ENCODE data around the gene TRNT1. TPM values are rescaled to one million over a fixed set of nuclear protein-coding genes. Genes with fewer than 3 reads are reported as not detected.

The TRNT1 gene
- total and polyA plus RNA-seq, 2 of the 8 experiments (the other 6 are each of a cell fraction or from before 2014, with no cell fraction given): 7.2 to 33.1 TPM

GRCh38 chr3:3196148-3196861 lies 69.6 kb downstream of the TRNT1 start:
- Histone ChIP-seq H3K27ac (ENCODE audit: low read depth, low read length) (no peak overlapping the region), H3K27me3 (replicated peaks in 1 of 4; ENCODE audit: control insufficient read depth in 3 of 4, extremely low read depth in 1 of 4, insufficient read depth in 3 of 4, low read length in 3 of 4) (no peaks in the 10 kb centered on the region), H3K36me3 (ENCODE audit: control insufficient read depth in 2 of 4, insufficient read depth in 4 of 4, low read length in 3 of 4) (no peaks in the 10 kb centered on the region), H3K9me3 (ENCODE audit: insufficient read depth in 2 of 2, low read depth in 1 of 2, low read length in 1 of 2) (no peaks in the 10 kb centered on the region), H2BK120ac (replicated peaks; ENCODE audit: low read depth, low read length) (no peak overlapping the region), H3K4me2 (ENCODE audit: insufficient read depth in 1 of 2, low read depth in 2 of 2, low read length in 2 of 2) (no peak overlapping the region), H3K23me2 (ENCODE audit: low read depth, low read length) (no peaks in the 10 kb centered on the region), H2BK15ac (ENCODE audit: low read length) (no peak overlapping the region), H3K9ac (replicated peaks in 1 of 4; ENCODE audit: extremely low read depth in 1 of 4, low read depth in 3 of 4, low read length in 3 of 4) (no peak overlapping the region), H3K4me1 (replicated peaks in 1 of 4; ENCODE audit: control insufficient read depth in 3 of 4, insufficient read depth in 4 of 4, low read length in 3 of 4) (no peaks in the 10 kb centered on the region), H3K18ac (ENCODE audit: extremely low read depth, low read length) (no peak overlapping the region), H4K8ac (ENCODE audit: extremely low read depth, insufficient read depth, low read length) (no peak overlapping the region), H3K79me2 (ENCODE audit: control insufficient read depth in 1 of 2, insufficient read depth in 2 of 2, low read length in 2 of 2) (no peaks in the 10 kb centered on the region), H2AK5ac (ENCODE audit: low read depth, low read length) (no peak overlapping the region), H3K79me1 (ENCODE audit: low read depth, low read length) (no peaks in the 10 kb centered on the region), H2BK5ac (ENCODE audit: low read depth, low read length) (no peak overlapping the region), H3K56ac (replicated peaks; ENCODE audit: insufficient read length, low read depth, low read length) (no peak overlapping the region), H2BK12ac (ENCODE audit: low read depth, low read length) (no peak overlapping the region), H3K4ac (replicated peaks; ENCODE audit: insufficient read length, low read depth, low read length) (no peak overlapping the region), H2BK20ac (ENCODE audit: low read length) (no peak overlapping the region), H4K20me1 (replicated peaks in 1 of 2; ENCODE audit: control insufficient read depth in 1 of 2, insufficient read depth in 2 of 2, low read length in 2 of 2) (no peaks in the 10 kb centered on the region), H4K5ac (ENCODE audit: insufficient read length, low read depth, low read length) (no peak overlapping the region), H3K23ac (ENCODE audit: insufficient read length) (no peak overlapping the region), H3K14ac (ENCODE audit: insufficient read length) (no peak overlapping the region), H2AFZ (ENCODE audit: low read length) (no peak overlapping the region), H4K91ac (replicated peaks; ENCODE audit: insufficient read length, low read length) (no peak overlapping the region), H3K4me3 (ENCODE audit: extremely low read depth in 1 of 4, insufficient read depth in 2 of 4, low read depth in 3 of 4, low read length in 4 of 4) (no peak overlapping the region)
- CTCF ChIA-PET (ENCODE audit: partially characterized antibody): interaction anchor here (0.7 to 1.8 kb wide), 14 partner anchors 10 to 1095 kb away, joined by 3 to 6 read pairs (median 5); no protein-coding TSS in a partner anchor
- 58% methylated on average over 6 of the region's 6 CpGs; no CpG with 5 or more reads in 1 of the 2 experiments for WGBS, 2 experiments (ENCODE audit: extremely low coverage in 1 of 2, insufficient coverage in 1 of 2, insufficient read length in 1 of 2, insufficient replicate concordance in 2 of 2, low coverage in 1 of 2, low lambda C conversion rate in 2 of 2, missing lambda C conversion rate in 1 of 2)
- DNase-seq (ENCODE audit: low read depth in 1 of 2, low spot score in 2 of 2): peak in 1 of 2 experiments; percentile 62
- TF ChIP-seq SP4 (IDR thresholded peaks at IDR 0.05; ENCODE audit: low read length) (no peak), CTCF (IDR thresholded peaks at IDR 0.05; ENCODE audit: control extremely low read depth in 1 of 3, insufficient read depth in 1 of 3, low read depth in 1 of 3, low read length in 3 of 3) (peak in 2 of 3 experiments; percentile 66 to 72; a peak in 3 of 4 replicates), POU5F1 (IDR thresholded peaks at IDR 0.05; ENCODE audit: low read depth, low read length) (no peak), CBX5 (IDR thresholded peaks at IDR 0.05; ENCODE audit: low read depth, low read length) (no peak), BRCA1 (IDR thresholded peaks at IDR 0.05; ENCODE audit: low read depth, low read length) (no peak), EGR1 (IDR thresholded peaks at IDR 0.05; ENCODE audit: borderline replicate concordance, low read depth, low read length) (no peak), SIX5 (IDR thresholded peaks at IDR 0.05; ENCODE audit: low read depth, low read length) (no peak), RAD21 (IDR thresholded peaks at IDR 0.05 in 1 of 2, conservative IDR thresholded peaks at IDR 0.05 in 1 of 2; ENCODE audit: low read depth in 2 of 2, low read length in 2 of 2) (peak; percentile 83 to 84), CHD1 (IDR thresholded peaks at IDR 0.05; ENCODE audit: low read depth, low read length) (no peak), SRF (IDR thresholded peaks at IDR 0.05; ENCODE audit: low read depth, low read length) (no peak)
- FAIRE-seq: no peak
- POLR2A ChIA-PET (ENCODE audit: partially characterized antibody): no interaction called here
